Motor neuron (in vitro differentiated cells): ENCODE results near the gene TIMP1. TPM values are rescaled to one million over a fixed set of nuclear protein-coding genes. Genes with fewer than 3 reads are reported as not detected.

ENCODE experiments used
- ATAC-seq, 8 experiments: fragments of 200-7000 bp; cut with Tn5 transposase; replicated peaks in 6 of 8; 2 replicates each; pipeline ENCODE4 v1.8.0; 2021; ENCODE audit warnings: mild to moderate bottlenecking in 8 of 8, moderate library complexity in 8 of 8
- H3K27ac ChIP-seq, 2 donors: fragments of 250-450 bp; sonication (Bioruptor Pico); 2 replicates each; pipeline ENCODE4 v1.9.0; 2021; ENCODE audit warnings: antibody characterized with exemption in 2 of 2, mild to moderate bottlenecking in 2 of 2, moderate library complexity in 1 of 2
- H3K4me1 ChIP-seq, 2 donors: fragments of 250-450 bp; sonication (Bioruptor Pico); replicated peaks in 1 of 2; 2 replicates each; pipeline ENCODE4 v1.6.1; 2021; ENCODE audit warnings: antibody characterized with exemption in 2 of 2, mild to moderate bottlenecking in 2 of 2, moderate library complexity in 1 of 2
- H3K4me3 ChIP-seq, 5 donors: fragments of 250-450 bp; sonication (Bioruptor Pico); 2 replicates each; pipeline ENCODE4 v1.9.0; 2021; ENCODE audit warnings: antibody characterized with exemption in 5 of 5, mild to moderate bottlenecking in 5 of 5, moderate library complexity in 4 of 5
- WGBS, 10 experiments: fragments of 450-650 bp; shearing (Covaris generic); methylation state at CpG; one replicate each; pipeline ENCODE4 v1.0.0; 2022; 5-methylcytosine and 5-hydroxymethylcytosine counted together
- in situ Hi-C, 9 experiments: fragments of 400-800 bp; cut with MboI; loops; one replicate each; pipeline ENCODE4 v1.15.0; 2021; ENCODE audit warnings: low sequenced_read_pairs in 9 of 9, low pct_unique_long_range_greater_than_20kb in 2 of 9; ENCODE audit not compliant: unreplicated experiment in 9 of 9
- total RNA-seq, 8 experiments: library from RNA; unstranded; fragments of 300-600 nt; gene quantifications; 2 replicates each; pipeline versions ENCODE4 v1.2.3 to v1.2.4, GENCODE V29; 2022

TIMP1 gene
- total RNA-seq, 8 experiments from 2014 or later, result 27.2 to 9,569 (median 190) TPM

- Histone ChIP-seq H3K27ac (no peak overlapping the region), H3K4me1 (peaks cover 3 to 10% of the 10 kb centered on the region in 2 donors), H3K4me3 (no peak overlapping the region)
- in situ Hi-C loops, result no loop called here
- ATAC-seq, result no peak
- WGBS, 10 experiments, result 62 to 100% methylated on average over 1 to 6 of the region's 12 CpGs; no CpG with 5 or more reads in 8 of the 10 experiments
Observed at GRCh38 chrX:47564438-47565085, 17.7 kb upstream of the TIMP1 start.

GRCh38 chrX:47566841-47567240 is 15.4 kb upstream of the TIMP1 start:
- H3K4me3 ChIP-seq, result no peak overlapping the region
- H3K4me1 ChIP-seq, result peaks cover 0 to 3% of the 10 kb centered on the region in 2 donors
- no peak for ATAC-seq
- WGBS, 10 experiments, result 17% methylated on average over 1 of the region's 11 CpGs; no CpG with 5 or more reads in 9 of the 10 experiments
- in situ Hi-C loops, result no loop called here
- no peak overlapping the region for H3K27ac ChIP-seq

- ATAC-seq, result peak in 2 of 8 experiments; percentile 13 to 41
- no peaks in the 10 kb centered on the region for H3K4me1 ChIP-seq
- no peak overlapping the region for H3K4me3 ChIP-seq
- in situ Hi-C loops, result no loop called here
- no peak overlapping the region for H3K27ac ChIP-seq
- 58 to 80% methylated on average over 1 to 3 of the region's 13 CpGs; no CpG with 5 or more reads in 8 of the 10 experiments for WGBS, 10 experiments
Observed at GRCh38 chrX:47568656-47569295, 13.5 kb upstream of the TIMP1 start.

GRCh38 chrX:47570794-47571193 is 11.4 kb upstream of the TIMP1 start:
- H3K4me3 ChIP-seq, result no peak overlapping the region
- no peak overlapping the region for H3K27ac ChIP-seq
- in situ Hi-C loops, result no loop called here
- H3K4me1 ChIP-seq, result no peaks in the 10 kb centered on the region
- WGBS, 10 experiments, result 40% methylated on average over 1 of the region's 8 CpGs; no CpG with 5 or more reads in 9 of the 10 experiments
- ATAC-seq, result no peak

GRCh38 chrX:47571215-47571614 is 11.0 kb upstream of the TIMP1 start:
- H3K4me1 ChIP-seq, result no peaks in the 10 kb centered on the region
- no peak overlapping the region for H3K4me3 ChIP-seq
- H3K27ac ChIP-seq, result no peak overlapping the region
- ATAC-seq, result peak in 1 of 8 experiments; percentile 23
- in situ Hi-C loops, result no loop called here
- WGBS, 10 experiments, result no CpG with 5 or more reads among the region's 11 CpGs

- no peak overlapping the region for H3K27ac ChIP-seq
- no peak for ATAC-seq
Observed at GRCh38 chrX:47571896-47572295, 10.3 kb upstream of the TIMP1 start.

GRCh38 chrX:47572773-47573340 is 9.4 kb upstream of the TIMP1 start:
- 55% methylated on average over 2 of the region's 9 CpGs; no CpG with 5 or more reads in 9 of the 10 experiments for WGBS, 10 experiments

More at GRCh38 chrX:47571896-47572295, 10.3 kb upstream of the TIMP1 start:
- in situ Hi-C loops, result no loop called here
- Histone ChIP-seq H3K4me3 (no peak overlapping the region), H3K4me1 (no peaks in the 10 kb centered on the region)
- WGBS, 10 experiments, result 40% methylated on average over 2 of the region's 13 CpGs; no CpG with 5 or more reads in 9 of the 10 experiments

GRCh38 chrX:47573341-47574075 is 8.7 kb upstream of the TIMP1 start:
- no peaks in the 10 kb centered on the region for H3K4me1 ChIP-seq
- no peak overlapping the region for H3K27ac ChIP-seq
- in situ Hi-C loops, result no loop called here
- no peak overlapping the region for H3K4me3 ChIP-seq
- ATAC-seq, result peak; percentile 10 to 54 (median 25)
- WGBS, 10 experiments, result 7% methylated on average over 4 of the region's 20 CpGs; no CpG with 5 or more reads in 9 of the 10 experiments

More at GRCh38 chrX:47572773-47573340, 9.4 kb upstream of the TIMP1 start:
- no peak overlapping the region for H3K4me3 ChIP-seq
- no peak for ATAC-seq
- H3K27ac ChIP-seq, result no peak overlapping the region
- in situ Hi-C loops, result no loop called here
- H3K4me1 ChIP-seq, result no peaks in the 10 kb centered on the region

GRCh38 chrX:47574076-47574546 is 8.1 kb upstream of the TIMP1 start:
- peak in 7 of 8 experiments; percentile 6 to 55 (median 30) for ATAC-seq

GRCh38 chrX:47574547-47575301 is 7.5 kb upstream of the TIMP1 start:
- H3K4me1 ChIP-seq, result no peaks in the 10 kb centered on the region
- H3K4me3 ChIP-seq, result no peak overlapping the region
- ATAC-seq, result peak in 6 of 8 experiments; percentile 3 to 57 (median 32)
- in situ Hi-C loops, result no loop called here
- H3K27ac ChIP-seq, result no peak overlapping the region
- 94% methylated on average over 3 of the region's 27 CpGs; no CpG with 5 or more reads in 9 of the 10 experiments for WGBS, 10 experiments

More at GRCh38 chrX:47574076-47574546, 8.1 kb upstream of the TIMP1 start:
- H3K27ac ChIP-seq, result no peak overlapping the region
- no CpG with 5 or more reads among the region's 41 CpGs for WGBS, 10 experiments
- in situ Hi-C loops, result no loop called here
- no peaks in the 10 kb centered on the region for H3K4me1 ChIP-seq
- no peak overlapping the region for H3K4me3 ChIP-seq

- H3K27ac ChIP-seq, result no peak overlapping the region
- in situ Hi-C loops, result no loop called here
- 40 to 92% (median 80%) methylated on average over 1 to 2 of the region's 20 CpGs; no CpG with 5 or more reads in 7 of the 10 experiments for WGBS, 10 experiments
- H3K4me3 ChIP-seq, result no peak overlapping the region
- no peaks in the 10 kb centered on the region for H3K4me1 ChIP-seq
- no peak for ATAC-seq
Observed at GRCh38 chrX:47576021-47576898, 6.0 kb upstream of the TIMP1 start.
